Measurements from ENCODE around the gene RPS6KA6.

RPS6KA6 gene

GRCh38 chrX:84187533-84188319 lies at the start of gene RPS6KA6:
Gene RPS6KA6 (minus strand): TSS chrX:84188199. CDS start chrX:84187899, 300 bp downstream.
- DNase-seq (ENCODE audit: low spot score), result no peak

GRCh38 chrX:84224741-84225140 lies 36.7 kb upstream of the RPS6KA6 start:
- no peak for DNase-seq (ENCODE audit: low spot score)

- DNase-seq (ENCODE audit: low spot score), result no peak
Observed at GRCh38 chrX:84223261-84223660, 35.3 kb upstream of the RPS6KA6 start.

DNA sequence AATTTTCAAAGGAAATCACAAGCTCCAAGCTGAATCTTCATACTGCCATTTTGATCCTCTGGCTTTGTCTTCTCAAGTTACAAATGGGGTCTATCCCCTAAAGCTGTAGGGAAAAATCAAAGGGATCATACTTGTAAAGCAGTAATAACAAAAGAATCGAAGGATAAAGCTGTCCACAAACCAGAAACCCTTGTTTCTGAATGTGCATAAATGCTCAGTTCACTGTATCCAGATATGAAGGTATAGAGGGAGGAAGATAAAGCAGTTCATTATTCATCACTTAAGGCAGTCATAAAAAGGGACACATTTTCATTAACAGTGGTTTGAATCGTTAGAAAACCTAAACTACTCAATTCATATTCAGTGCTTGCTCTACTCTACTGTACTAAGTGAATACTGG lies 33.2 kb upstream of the RPS6KA6 start:
- DNase-seq (ENCODE audit: low spot score), result no peak

GRCh38 chrX:84219551-84219950 lies 31.6 kb upstream of the RPS6KA6 start:
- DNase-seq (ENCODE audit: low spot score), result no peak

DNA sequence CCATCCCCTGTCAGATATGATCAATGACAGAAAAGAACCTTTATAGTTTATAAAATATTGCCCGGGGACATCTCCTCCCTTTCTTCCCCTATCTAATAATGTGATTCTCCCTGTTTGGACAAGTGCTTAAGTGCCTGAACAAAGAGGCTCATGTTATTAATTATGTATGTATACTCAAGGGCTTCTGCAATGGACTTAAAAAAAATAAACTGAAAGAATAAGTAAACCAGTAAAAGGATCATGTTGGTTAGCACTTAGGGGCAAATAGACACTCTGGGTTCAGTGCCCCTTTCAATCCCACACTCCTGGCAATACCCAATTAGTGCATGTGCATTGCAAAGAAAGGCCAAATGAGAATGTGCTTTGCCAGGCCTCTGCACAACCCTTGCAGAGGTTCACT lies 30.7 kb upstream of the RPS6KA6 start:
- no peak for DNase-seq (ENCODE audit: low spot score)

DNA sequence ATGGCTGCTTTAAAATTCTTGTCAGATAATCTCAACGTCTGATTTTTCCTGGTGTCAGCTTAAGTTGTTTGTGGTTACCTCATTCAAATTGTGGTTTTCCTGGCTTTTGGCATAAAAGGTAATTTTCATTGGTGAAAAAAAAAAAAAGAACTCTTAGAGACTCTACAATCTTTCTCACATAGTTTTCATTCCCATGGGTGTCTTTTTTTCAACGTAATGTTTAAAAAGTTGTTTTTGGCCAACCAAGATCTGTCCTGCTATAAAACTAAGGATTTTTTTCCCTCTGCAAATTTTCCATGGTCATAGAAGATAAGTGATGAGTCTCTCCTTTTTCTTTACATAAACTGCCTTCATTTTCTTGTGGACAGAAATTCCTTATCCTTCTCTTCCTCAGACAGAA lies 28.9 kb upstream of the RPS6KA6 start:
- no peak for DNase-seq (ENCODE audit: low spot score)

GRCh38 chrX:84216406-84216805 lies 28.4 kb upstream of the RPS6KA6 start:
- DNase-seq (ENCODE audit: low spot score), result no peak

- DNase-seq (ENCODE audit: low spot score), result no peak
Observed at GRCh38 chrX:84205276-84205675, 17.3 kb upstream of the RPS6KA6 start.

DNA sequence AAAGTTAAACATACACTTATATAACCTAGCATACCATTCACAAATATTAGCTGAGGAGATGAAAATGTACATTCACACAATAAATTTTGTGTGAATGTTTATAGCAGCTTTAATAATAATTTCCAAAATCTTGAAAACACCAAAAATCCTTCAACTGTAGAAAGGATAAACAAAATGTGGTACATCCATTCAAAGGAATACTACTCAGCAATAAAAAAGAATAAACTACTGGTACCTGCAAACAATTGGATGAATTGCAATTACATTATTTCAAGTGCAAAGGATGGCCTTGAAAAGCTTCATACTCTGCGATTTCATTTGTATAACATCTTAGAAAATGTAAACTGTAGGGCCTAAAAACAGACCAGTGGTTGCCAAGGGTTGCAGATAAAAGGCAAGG lies 11.7 kb upstream of the RPS6KA6 start:
- DNase-seq (ENCODE audit: low spot score), result no peak

DNA sequence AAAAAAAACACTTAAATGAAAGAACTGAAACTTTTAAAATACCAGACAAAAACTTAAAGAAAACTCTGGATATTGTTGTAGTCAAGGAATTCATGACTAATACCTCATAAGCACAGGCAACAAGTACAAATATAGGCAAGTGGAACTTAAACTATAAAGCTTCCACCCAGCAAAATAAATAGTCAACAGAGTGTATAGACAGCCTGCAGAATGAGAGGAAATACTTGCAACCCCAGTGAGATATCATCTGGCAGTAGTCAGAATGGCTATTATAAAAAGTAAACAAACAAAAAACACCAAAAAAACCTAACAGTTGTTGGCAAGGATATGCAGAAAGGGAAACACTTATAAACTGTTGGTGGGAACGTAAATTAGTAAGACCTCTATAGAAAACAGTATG lies 9.6 kb upstream of the RPS6KA6 start:
- DNase-seq (ENCODE audit: low spot score), result no peak

- no peak for DNase-seq (ENCODE audit: low spot score)
Observed at GRCh38 chrX:84192006-84192405, 4.0 kb upstream of the RPS6KA6 start.

GRCh38 chrX:84189125-84189524 lies 1.1 kb upstream of the RPS6KA6 start:
- no peak for DNase-seq (ENCODE audit: low spot score)

GRCh38 chrX:84188320-84188834 lies 378 bp upstream of the RPS6KA6 start:
- no peak for DNase-seq (ENCODE audit: low spot score)

GRCh38 chrX:84186603-84187532 lies 1.1 kb downstream of the RPS6KA6 start:
- no peak for DNase-seq (ENCODE audit: low spot score)

DNA sequence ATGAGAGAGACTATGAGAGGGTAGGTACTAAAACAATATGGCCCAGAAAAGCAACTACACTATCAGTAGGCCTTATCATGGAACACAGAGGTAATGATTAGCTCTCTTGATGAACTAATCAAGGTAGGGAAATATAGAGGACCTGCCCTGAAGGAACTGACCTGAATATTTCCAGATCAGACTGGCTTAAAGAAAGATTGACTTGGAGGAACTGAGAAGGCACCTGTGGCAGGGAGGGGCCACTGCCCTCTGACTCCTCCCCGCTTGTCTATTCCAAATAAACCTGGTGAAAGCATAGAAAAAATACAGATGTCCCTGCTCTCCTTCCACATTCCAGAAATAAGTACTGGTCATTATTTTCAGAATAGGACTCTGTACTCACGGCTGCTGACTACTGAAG lies 5.5 kb downstream of the RPS6KA6 start:
- no peak for DNase-seq (ENCODE audit: low spot score)

GRCh38 chrX:84175958-84176357 lies 12.0 kb downstream of the RPS6KA6 start:
- no peak for DNase-seq (ENCODE audit: low spot score)

GRCh38 chrX:84175274-84175673 lies 12.7 kb downstream of the RPS6KA6 start:
- no peak for DNase-seq (ENCODE audit: low spot score)

DNA sequence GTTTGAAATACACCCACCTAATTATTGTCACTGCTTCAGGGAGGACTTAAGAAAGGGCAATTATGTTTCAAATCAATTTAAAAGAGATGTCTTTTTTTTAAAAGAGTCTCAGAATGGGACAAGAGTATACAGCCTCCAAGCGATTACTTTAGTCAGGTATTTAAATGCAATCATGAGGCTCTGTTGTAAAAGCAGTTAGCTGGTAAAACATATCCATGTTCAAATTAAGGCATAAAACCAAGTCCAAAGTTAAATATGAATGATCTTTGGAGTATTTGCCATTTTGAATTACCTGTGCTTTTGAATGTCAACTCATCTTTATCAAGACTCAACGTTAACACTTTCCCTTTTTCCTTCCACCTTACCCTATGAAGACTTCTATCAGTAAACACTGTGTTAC lies 13.7 kb downstream of the RPS6KA6 start:
- no peak for DNase-seq (ENCODE audit: low spot score)

- no peak for DNase-seq (ENCODE audit: low spot score)
Observed at GRCh38 chrX:84170931-84171330, 17.1 kb downstream of the RPS6KA6 start.

DNA sequence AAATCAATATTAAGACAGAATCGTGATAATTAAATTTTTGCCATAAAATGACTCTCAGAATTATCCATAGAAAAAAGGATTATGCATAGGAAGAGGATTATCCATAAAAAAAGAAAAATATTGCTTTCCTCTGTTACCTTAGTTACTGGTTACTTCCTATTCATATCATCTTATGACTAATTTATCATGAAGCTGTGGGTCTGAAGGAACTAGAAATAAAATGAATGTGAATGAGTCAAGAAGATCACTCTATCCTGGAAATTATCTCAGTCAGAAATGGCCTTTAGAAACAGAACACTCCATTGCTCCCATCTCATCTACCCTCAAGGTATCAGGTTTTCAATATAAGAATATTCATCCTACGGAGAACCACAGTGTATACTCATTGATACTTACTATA lies 19.4 kb downstream of the RPS6KA6 start:
- DNase-seq (ENCODE audit: low spot score), result no peak

DNA sequence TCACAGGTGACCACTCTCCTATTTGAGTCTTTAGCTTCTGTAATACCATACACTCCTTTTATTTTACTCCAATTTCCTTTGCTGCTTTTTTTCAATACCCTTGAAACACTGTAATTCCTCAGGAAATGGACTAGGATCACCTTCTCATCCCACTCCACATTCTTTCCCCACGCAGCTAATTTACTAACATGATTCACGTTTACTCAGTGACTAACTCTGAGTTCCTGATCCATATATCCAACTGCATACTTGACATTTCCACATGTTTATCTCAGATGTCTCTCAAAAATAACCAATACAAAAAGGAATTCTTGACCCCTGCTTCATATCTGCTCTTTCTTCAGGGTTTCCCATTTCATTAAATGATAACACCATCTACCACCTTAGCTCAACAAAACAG lies 19.9 kb downstream of the RPS6KA6 start:
- DNase-seq (ENCODE audit: low spot score), result no peak

GRCh38 chrX:84165711-84166110 lies 22.3 kb downstream of the RPS6KA6 start:
- DNase-seq (ENCODE audit: low spot score), result no peak
